Smooth muscle cell (in vitro differentiated cells): ENCODE results near the gene C19orf44. TPM values are rescaled to one million over a fixed set of nuclear protein-coding genes. Genes with fewer than 3 reads are reported as not detected.

Source experiments
- polyA plus RNA-seq: library from polyadenylated mRNA; unstranded; fragments of >200 nt; fragmentation: Nextera tagmentation; extraction: Ambion mirVana; gene quantifications from 2 replicates; pipeline ENCODE4 v1.2.1, GENCODE V29; 2016
- small RNA-seq: library from RNA; depleted of rRNA; stranded (forward); fragments of <200 nt; gene quantifications from one replicate; pipeline ENCODE3, GENCODE V24; 2014
- total RNA-seq: library from RNA; depleted of rRNA; stranded (reverse); fragments of >200 nt; gene quantifications from 2 replicates; pipeline ENCODE4 v1.2.3, GENCODE V29; 2014

Gene C19orf44
- total and polyA plus RNA-seq, 2 experiments from 2014 or later, result 3.3 to 3.4 TPM

Small RNA genes lying within 50 kb of the gene (small RNA-seq; reads per million reads assigned to genes)
- gene RN7SL146P, result 0.11 reads per million

Other genes with a start within 250 kb of the C19orf44 start
- 2.7 and 8.7 TPM in 2 replicates for gene KLF2, start 171.6 kb upstream of the C19orf44 start, total RNA-seq
- 11.2 and 18.0 TPM in 2 replicates for gene KLF2, start 171.6 kb upstream of the C19orf44 start, polyA plus RNA-seq
- 12.8 and 16.0 TPM in 2 replicates for gene EPS15L1, start 24.4 kb upstream of the C19orf44 start, total RNA-seq
- gene EPS15L1, start 24.4 kb upstream of the C19orf44 start, polyA plus RNA-seq, result 15.6 and 18.8 TPM in 2 replicates
- not detected in 2 replicates for gene CALR3, start 227 bp upstream of the C19orf44 start, total RNA-seq
- gene CALR3, start 227 bp upstream of the C19orf44 start, polyA plus RNA-seq, result not detected in 2 replicates
- gene CHERP, start 46.0 kb downstream of the C19orf44 start, total RNA-seq, result 4.1 and 9.5 TPM in 2 replicates
- 29.2 and 43.4 TPM in 2 replicates for gene CHERP, start 46.0 kb downstream of the C19orf44 start, polyA plus RNA-seq
- gene SLC35E1, start 76.0 kb downstream of the C19orf44 start, total RNA-seq, result 35.3 TPM in 2 replicates
- 37.3 and 43.9 TPM in 2 replicates for gene SLC35E1, start 76.0 kb downstream of the C19orf44 start, polyA plus RNA-seq
- gene MED26, start 131.8 kb downstream of the C19orf44 start, total RNA-seq, result 6.3 and 13.6 TPM in 2 replicates
- gene MED26, start 131.8 kb downstream of the C19orf44 start, polyA plus RNA-seq, result 9.6 and 11.7 TPM in 2 replicates
- gene SMIM7, start 163.8 kb downstream of the C19orf44 start, total RNA-seq, result 78.1 and 109 TPM in 2 replicates
- 64.4 and 84.9 TPM in 2 replicates for gene SMIM7, start 163.8 kb downstream of the C19orf44 start, polyA plus RNA-seq
- gene TMEM38A, start 164.7 kb downstream of the C19orf44 start, total RNA-seq, result 0.45 and 0.81 TPM in 2 replicates
- 0.53 and 1.5 TPM in 2 replicates for gene TMEM38A, start 164.7 kb downstream of the C19orf44 start, polyA plus RNA-seq
- gene NWD1, start 223.5 kb downstream of the C19orf44 start, total RNA-seq, result not detected in 2 replicates
- gene NWD1, start 223.5 kb downstream of the C19orf44 start, polyA plus RNA-seq, result not detected in 2 replicates